T-helper 2 cell treated with Interferon-gamma antibody and Interleukin-4, amounts not matched to agents 5 μg/mL and 100 μg/mL, for 36 hours (primary cell): Measurements from ENCODE around the gene BLID.

Experiments
- DNase-seq: peaks from one replicate; pipeline ENCODE4 v3.0.0; 2021; ENCODE audit warnings: low spot score
- H3K27ac Mint-ChIP-seq: one replicate; pipeline ENCODE4 v1.8.0; 2021; ENCODE audit warnings: mild to moderate bottlenecking, mixed read lengths
- H3K27me3 Mint-ChIP-seq: one replicate; pipeline ENCODE4 v1.8.0; 2021; ENCODE audit warnings: low read depth, mixed read lengths
- H3K36me3 Mint-ChIP-seq: one replicate; pipeline ENCODE4 v1.8.0; 2021; ENCODE audit warnings: low read depth, mixed read lengths
- H3K4me1 Mint-ChIP-seq: one replicate; pipeline ENCODE4 v1.8.0; 2021; ENCODE audit warnings: low read depth, mixed read lengths
- H3K4me3 Mint-ChIP-seq: one replicate; pipeline ENCODE4 v1.8.0; 2022; ENCODE audit warnings: mild to moderate bottlenecking, moderate library complexity, mixed read lengths
- H3K9me3 Mint-ChIP-seq: one replicate; pipeline ENCODE4 v1.8.0; 2021; ENCODE audit warnings: mixed read lengths

BLID gene, protein sequence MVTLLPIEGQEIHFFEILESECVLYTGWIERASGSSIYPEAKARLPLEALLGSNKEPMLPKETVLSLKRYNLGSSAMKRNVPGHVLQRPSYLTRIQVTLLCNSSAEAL

DNA sequence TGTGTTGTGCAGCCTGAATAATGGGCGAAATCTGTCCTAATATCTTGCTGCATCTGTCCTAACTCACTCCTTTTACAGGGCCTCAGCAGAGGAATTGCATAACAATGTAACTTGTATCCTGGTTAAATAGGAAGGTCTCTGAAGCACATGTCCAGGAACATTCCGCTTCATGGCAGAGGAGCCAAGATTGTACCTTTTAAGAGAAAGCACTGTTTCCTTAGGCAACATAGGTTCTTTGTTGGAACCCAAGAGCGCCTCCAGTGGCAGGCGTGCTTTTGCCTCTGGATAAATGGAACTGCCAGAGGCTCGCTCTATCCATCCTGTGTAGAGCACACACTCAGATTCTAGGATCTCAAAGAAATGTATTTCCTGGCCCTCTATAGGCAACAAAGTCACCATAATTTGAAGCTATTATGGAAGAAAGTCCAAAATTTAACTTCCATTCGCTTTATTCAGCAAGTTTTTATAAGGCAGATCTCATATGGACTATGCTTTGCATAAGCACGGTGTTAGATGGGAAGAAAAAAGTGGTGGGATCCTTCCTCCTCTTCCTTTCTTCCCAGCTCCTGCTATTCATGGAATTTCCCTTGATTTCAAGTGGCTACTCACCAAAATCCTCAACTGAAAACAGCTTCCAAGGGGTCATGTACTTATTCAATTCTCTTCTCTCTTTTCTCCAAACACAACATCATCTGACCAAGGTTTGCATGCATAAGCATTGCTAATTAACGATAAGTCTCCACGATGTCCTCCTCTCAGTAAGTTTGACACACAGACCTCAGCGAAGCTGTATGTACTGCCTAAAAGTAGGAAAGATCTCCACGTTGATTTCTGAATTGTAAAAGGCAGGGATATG lies at the start of gene BLID:
Gene BLID, minus strand, starts transcription at position 692 of the 856 bp plus-strand sequence. Its CDS starts 293 bp downstream, at position 399.
- Mint-ChIP-seq H3K27me3 (no peaks in the 10 kb centered on the region), H3K27ac (no peak within 1 kb of the TSS), H3K36me3 (no peaks in the 10 kb centered on the region), H3K9me3 (no peaks in the 10 kb centered on the region), H3K4me1 (no peaks in the 10 kb centered on the region), H3K4me3 (no peak within 1 kb of the TSS)
- no peak for DNase-seq

DNA sequence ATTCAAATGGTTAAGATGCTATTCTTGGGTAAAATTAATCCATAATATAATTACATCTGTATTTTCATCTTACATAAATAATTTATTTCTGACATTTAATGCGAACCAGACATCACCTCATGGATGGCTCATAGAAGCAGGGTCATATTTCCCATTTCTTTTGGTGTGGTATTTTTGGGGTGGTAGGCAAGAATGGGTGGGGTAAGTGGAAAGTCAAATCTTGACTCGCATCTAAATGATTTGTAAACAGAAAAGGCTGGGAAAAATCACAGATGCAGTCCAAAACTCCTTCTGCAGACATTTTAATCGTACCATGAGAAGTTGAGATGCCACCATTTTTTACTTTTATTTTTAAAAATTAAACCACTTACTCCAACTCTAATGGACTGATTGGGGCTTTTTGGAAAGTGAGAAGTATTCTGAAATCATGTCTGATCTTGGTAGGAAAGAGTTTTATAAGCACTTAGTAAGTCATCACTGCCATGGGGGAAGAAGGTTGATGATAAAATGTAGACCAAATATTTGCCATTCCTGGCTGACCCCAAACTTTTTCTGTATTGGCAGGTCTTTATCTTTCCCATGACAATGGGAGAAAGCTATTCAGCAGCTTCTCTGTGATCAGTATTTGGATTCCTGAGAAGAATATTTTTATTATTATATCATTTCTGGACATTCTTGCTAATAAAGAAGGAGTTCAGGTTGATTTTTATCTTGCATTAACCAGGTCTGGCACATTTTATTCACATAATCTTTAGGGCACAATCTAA lies 47.2 kb upstream of the BLID start:
- Mint-ChIP-seq H3K27me3 (no peaks in the 10 kb centered on the region), H3K36me3 (no peaks in the 10 kb centered on the region), H3K4me3 (no peak overlapping the region), H3K9me3 (no peaks in the 10 kb centered on the region), H3K27ac (no peak overlapping the region), H3K4me1 (no peaks in the 10 kb centered on the region)
- DNase-seq, result no peak

DNA sequence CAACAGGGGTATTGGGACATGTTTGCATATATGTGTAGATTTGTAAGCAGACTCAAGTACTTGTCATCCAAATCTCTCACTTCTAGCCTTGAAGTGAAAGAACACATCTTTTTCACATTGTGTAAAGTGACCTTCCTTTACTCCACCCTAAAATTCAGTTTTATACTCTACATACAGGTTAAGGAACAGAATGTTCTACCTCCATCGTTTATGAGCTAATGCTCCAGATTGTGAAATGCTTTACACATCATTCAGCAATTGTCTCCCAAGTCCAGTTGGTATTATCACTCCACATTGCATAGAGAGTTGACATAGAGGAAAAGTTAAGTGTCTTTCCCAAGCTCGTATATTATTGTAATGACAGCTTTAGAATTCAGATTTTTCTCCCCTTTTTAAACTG lies 46.1 kb upstream of the BLID start:
- no peaks in the 10 kb centered on the region for H3K9me3 Mint-ChIP-seq
- DNase-seq, result no peak
- no peak overlapping the region for H3K27ac Mint-ChIP-seq
- H3K27me3 Mint-ChIP-seq, result peaks cover 2% of the 10 kb centered on the region
- H3K4me1 Mint-ChIP-seq, result peaks cover 2% of the 10 kb centered on the region
- H3K36me3 Mint-ChIP-seq, result no peaks in the 10 kb centered on the region
- H3K4me3 Mint-ChIP-seq, result no peak overlapping the region

DNA sequence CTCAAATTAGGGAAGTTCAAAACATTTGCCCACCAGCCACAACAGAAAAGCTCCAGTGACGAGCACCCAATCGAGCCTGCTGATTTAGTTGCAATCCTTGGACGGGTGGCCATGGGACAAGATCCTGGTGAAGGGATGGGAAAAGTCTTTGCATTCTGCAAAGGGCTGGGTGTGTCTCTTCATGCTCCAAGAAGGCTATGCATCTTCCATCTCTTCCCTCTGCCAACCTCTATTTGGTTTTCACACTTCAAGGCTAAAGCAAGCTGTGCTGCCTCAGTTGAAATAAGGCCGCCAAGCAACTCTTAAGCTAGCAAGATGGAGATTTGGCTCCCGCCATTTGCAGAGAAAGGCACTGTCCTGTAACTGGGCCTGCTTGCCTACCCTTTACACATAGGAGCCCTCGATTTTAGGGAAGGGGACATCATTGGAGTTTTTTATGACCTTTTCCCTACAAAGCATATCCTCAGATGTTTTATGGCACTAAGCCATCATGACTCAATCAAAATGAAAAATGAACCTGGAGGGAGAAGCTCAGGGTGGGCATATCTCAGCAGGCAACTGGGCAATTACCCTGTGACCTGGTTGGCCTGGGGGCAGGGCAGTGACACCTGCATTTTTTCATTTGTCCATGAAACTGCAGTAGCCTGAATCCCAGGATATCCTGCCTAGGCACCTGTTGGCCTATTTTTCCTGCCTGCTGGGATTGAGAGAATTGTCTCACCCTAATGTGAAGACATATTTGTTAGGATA lies 45.0 kb upstream of the BLID start:
- Mint-ChIP-seq H3K4me3 (no peak overlapping the region), H3K9me3 (no peaks in the 10 kb centered on the region)

DNA sequence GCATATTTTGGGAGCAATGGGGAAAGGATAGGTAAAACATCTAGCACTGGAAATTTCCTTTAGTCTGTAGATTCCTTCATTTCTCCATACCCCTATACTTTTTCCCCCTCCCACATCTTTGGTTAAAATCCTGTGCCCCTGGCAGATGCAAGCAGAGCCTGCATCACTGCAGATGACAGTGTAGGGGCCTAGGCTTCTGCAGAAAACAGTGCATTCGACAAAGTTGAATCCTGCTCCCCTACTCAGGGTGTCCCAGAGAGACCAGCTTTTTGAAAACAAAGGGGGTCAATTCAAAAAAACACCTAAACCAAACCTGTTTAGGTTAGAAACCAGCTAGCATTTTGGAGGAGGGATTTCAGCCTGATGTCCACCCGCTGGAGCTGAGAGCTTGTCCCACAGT lies 43.8 kb upstream of the BLID start:
- H3K27ac Mint-ChIP-seq, result no peak overlapping the region
- no peaks in the 10 kb centered on the region for H3K9me3 Mint-ChIP-seq
- DNase-seq, result no peak
- H3K27me3 Mint-ChIP-seq, result peaks cover 6% of the 10 kb centered on the region
- no peaks in the 10 kb centered on the region for H3K36me3 Mint-ChIP-seq
- peaks cover 4% of the 10 kb centered on the region for H3K4me1 Mint-ChIP-seq
- no peak overlapping the region for H3K4me3 Mint-ChIP-seq

More for the DNA sequence above, 45.0 kb upstream of the BLID start:
- no peak for DNase-seq
- H3K36me3 Mint-ChIP-seq, result no peaks in the 10 kb centered on the region
- H3K27me3 Mint-ChIP-seq, result peaks cover 6% of the 10 kb centered on the region
- peaks cover 4% of the 10 kb centered on the region for H3K4me1 Mint-ChIP-seq
- H3K27ac Mint-ChIP-seq, result no peak overlapping the region

DNA sequence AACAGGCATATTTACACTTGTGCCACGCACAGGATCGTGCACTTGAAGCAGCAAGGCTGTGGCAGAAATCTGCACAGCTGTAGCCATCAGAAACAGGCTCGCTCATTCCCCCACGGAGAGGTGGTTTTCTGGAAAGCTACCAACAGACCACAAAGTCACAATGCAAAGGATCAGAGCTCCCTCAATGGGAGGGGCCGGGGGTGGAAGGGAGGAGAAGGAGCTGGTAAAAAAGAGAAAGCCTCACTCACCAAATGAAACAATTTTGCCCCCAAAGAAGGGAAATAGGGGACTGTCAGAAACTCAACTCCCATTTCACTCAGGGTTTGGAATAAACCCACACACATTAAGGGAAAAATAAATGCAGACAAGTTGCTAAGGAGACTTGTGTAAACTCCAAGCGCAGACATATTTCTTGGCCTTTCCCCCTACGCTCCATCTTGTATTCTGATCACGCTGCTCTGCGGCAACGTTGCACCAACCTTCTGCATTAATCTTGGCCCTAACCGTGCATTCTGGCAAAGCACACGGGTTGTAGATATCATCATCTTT lies 43.2 kb upstream of the BLID start:
- Mint-ChIP-seq H3K4me1 (peaks cover 4% of the 10 kb centered on the region), H3K27ac (no peak overlapping the region), H3K36me3 (no peaks in the 10 kb centered on the region), H3K4me3 (no peak overlapping the region), H3K27me3 (peaks cover 6% of the 10 kb centered on the region), H3K9me3 (no peaks in the 10 kb centered on the region)
- DNase-seq, result no peak

DNA sequence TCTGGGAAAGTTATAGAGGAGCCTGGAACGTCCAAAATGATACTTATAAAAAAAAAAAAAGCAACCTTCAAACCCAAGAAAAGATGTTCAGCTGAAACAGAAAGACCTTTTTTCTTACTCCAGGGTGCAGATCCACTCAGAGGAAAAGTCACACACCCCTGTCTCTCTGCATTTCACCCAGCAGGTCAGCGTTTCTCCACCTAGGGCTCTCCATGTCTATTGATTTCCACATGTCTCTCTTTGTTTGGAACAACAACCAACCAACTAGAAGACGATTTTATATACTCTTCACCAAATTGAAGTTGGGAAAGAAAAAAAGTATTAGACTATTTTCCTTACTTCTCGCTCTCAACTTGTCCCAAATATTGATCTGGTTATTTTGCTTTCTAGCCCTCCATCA lies 42.2 kb upstream of the BLID start:
- Mint-ChIP-seq H3K4me3 (no peak overlapping the region), H3K36me3 (no peaks in the 10 kb centered on the region), H3K27me3 (peaks cover 6% of the 10 kb centered on the region), H3K4me1 (peaks cover 4% of the 10 kb centered on the region), H3K27ac (no peak overlapping the region), H3K9me3 (no peaks in the 10 kb centered on the region)
- no peak for DNase-seq

DNA sequence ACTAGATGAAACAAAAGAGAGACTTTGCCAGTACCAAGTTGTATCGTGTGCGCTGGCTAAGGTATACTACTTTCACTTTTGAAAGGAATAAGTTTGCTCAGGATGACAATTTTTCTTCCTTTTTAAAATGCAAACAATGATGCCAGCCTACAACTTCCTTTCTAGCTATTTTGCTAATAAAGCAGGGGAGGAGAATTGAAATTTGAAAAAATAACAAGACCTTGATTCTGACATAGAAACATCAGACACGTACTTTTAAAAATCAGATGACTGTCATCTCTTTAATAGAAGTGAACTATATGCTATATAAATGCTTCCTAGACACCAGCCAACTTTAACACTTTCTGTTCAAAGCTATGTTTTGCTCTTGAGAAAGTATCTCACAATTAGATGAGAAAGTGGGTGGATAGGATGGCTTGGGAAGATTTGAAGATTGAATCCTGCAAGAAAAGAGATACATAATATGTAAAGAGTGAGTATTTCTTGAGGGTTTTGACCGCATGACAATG lies 41.7 kb upstream of the BLID start:
- no peaks in the 10 kb centered on the region for H3K36me3 Mint-ChIP-seq
- no peaks in the 10 kb centered on the region for H3K9me3 Mint-ChIP-seq
- peak overlapping the region; percentile 77 for H3K4me3 Mint-ChIP-seq
- peaks cover 6% of the 10 kb centered on the region for H3K27me3 Mint-ChIP-seq
- no peak overlapping the region for H3K27ac Mint-ChIP-seq
- no peak for DNase-seq
- peaks cover 4% of the 10 kb centered on the region for H3K4me1 Mint-ChIP-seq

DNA sequence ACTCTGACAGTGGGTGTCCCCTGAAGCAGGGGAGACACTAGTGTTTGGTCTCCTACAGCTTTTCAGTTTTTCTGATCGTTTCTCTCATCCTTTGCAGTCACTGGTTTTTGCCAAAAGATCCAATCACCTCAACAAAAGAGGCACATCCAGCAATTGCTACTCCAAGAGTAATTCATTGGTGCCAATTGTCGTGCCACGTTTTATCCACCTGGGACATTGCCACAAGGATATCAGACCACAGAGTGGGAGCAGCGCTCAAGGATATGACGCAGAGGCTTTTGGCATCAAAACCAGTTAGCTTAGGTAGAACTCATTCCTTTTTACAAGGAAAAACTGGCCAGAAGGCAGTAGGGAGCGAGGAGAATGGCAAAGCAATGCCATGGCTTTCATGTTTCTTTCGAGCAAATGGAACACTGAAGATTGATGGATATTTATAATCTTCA lies 40.9 kb upstream of the BLID start:
- Mint-ChIP-seq H3K4me3 (peak overlapping the region; percentile 77), H3K27ac (peak overlapping the region; percentile 12), H3K4me1 (peaks cover 4% of the 10 kb centered on the region), H3K36me3 (no peaks in the 10 kb centered on the region), H3K9me3 (no peaks in the 10 kb centered on the region), H3K27me3 (peaks cover 6% of the 10 kb centered on the region)
- no peak for DNase-seq

DNA sequence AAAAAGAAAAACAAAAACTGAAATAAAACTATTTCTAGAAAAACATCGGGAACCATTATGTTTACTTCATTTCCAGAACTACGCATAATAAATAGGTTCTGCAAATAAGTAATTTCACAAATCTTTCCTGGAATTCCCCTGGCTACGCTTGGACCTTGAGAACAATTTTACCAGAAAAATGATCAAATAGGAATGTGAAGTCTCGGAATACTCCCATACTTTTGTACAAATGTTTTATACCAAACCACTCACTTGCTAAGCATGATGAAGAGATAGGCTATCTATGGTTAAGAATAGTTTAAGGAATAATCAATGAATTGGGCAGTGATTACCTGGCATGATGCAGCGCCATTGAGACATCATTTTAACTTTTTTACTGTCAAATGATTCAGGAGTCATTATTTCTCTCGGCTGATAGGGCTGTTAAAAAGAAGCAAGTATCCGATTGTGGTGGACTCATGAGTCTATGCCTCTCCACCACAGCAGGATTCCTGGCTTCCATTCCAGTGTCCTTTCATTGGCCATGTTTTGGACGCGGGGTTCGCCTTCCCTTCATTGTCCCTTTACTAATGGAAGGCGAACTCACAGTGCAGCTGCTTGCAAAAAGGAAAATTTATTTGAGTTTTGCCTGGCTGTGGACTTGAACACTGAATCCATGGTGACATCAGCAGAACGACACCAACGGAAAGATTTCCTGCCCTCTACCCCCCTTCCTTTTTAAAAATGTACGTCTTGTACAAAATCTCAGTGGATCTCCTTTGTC lies 39.9 kb upstream of the BLID start:
- Mint-ChIP-seq H3K4me3 (no peak overlapping the region), H3K4me1 (peaks cover 4% of the 10 kb centered on the region)

DNA sequence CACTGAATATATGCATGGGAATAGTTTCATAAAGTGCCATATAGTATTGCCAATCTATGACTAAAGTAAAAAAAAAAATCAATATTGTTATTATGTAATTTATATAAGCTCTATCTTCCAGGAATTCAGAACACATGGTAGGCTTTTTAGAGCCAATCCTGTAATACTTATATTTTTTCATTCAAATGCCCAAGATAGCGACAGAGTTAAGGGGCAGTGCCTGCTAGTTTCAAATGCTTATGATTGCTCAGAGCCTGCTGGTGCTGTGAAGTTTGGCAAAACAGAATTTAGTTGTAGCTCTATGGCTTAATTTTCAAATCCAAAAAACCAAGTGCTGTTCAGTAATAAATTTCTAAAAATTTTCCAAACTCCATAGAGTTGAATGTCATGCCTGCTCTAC lies 39.0 kb upstream of the BLID start:
- Mint-ChIP-seq H3K27me3 (peaks cover 6% of the 10 kb centered on the region), H3K4me3 (no peak overlapping the region), H3K9me3 (no peaks in the 10 kb centered on the region), H3K27ac (no peak overlapping the region), H3K36me3 (no peaks in the 10 kb centered on the region), H3K4me1 (peaks cover 4% of the 10 kb centered on the region)
- no peak for DNase-seq

More for the DNA sequence above, 39.9 kb upstream of the BLID start:
- H3K36me3 Mint-ChIP-seq, result no peaks in the 10 kb centered on the region
- no peaks in the 10 kb centered on the region for H3K9me3 Mint-ChIP-seq
- H3K27ac Mint-ChIP-seq, result no peak overlapping the region
- peaks cover 6% of the 10 kb centered on the region for H3K27me3 Mint-ChIP-seq
- no peak for DNase-seq

DNA sequence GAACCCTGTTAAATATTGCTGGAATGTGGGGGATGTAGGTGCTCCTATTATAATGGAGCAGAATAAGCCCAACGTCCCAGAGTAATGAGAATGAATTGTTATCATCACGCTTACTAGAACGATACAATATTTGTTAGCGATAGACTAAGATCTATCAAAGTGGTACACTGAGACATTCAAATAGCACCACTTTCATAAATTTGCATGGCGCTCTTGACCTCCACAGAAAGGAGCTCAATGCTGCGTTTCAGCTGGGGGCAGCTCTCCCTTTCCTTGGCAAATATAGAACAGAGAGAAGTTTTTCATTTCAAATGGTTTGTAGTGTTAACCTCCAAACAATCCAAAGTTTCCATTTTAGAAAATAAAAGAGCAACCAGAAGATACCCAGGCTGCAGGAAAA lies 38.2 kb upstream of the BLID start:
- Mint-ChIP-seq H3K27me3 (peaks cover 6% of the 10 kb centered on the region), H3K27ac (no peak overlapping the region), H3K36me3 (no peaks in the 10 kb centered on the region), H3K4me3 (no peak overlapping the region), H3K9me3 (no peaks in the 10 kb centered on the region), H3K4me1 (peaks cover 4% of the 10 kb centered on the region)
- DNase-seq, result no peak

DNA sequence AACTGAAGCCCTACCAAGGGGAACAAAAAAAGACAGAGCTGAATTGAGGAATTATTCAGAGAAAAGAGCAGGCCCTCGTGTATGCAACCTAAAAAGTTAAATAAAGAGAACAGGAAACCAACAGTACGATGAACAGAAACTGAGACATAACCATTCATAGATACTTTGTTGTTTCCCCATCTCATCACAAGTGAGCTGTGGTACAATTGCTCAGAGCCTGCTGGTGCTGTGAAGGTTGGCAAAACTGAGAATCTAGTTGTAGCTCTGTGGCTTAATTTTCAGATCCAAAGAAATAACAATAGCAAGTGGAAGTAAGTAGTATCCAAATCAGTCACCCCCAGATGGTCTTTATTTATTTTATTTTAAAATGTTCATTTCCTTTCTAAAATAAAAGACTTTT lies 37.7 kb upstream of the BLID start:
- H3K36me3 Mint-ChIP-seq, result no peaks in the 10 kb centered on the region
- peaks cover 6% of the 10 kb centered on the region for H3K27me3 Mint-ChIP-seq
- peaks cover 4% of the 10 kb centered on the region for H3K4me1 Mint-ChIP-seq
- no peak overlapping the region for H3K27ac Mint-ChIP-seq
- no peak for DNase-seq
- no peak overlapping the region for H3K4me3 Mint-ChIP-seq
- no peaks in the 10 kb centered on the region for H3K9me3 Mint-ChIP-seq
